CD4-positive, CD25-positive, alpha-beta regulatory T cell (primary cell): Measurements from ENCODE around the gene CLHC1. TPM values are rescaled to one million over a fixed set of nuclear protein-coding genes. Genes with fewer than 3 reads are reported as not detected.
"Not testable (repeated sequence)": the region's sequence is repeated elsewhere in the genome, so short reads cannot be mapped to it uniquely, and the experiment has no call there.

Experiments
- ATAC-seq, 2 donors: fragments of 150-1000 bp; cut with Tn5 transposase; one replicate each; pipeline ENCODE4 v1.10.0; 2021; ENCODE audit warnings: low read depth in 2 of 2, moderate number of reproducible peaks in 2 of 2, moderate library complexity in 1 of 2
- DNase-seq, 3 donors: peaks; one replicate each; pipeline versions ENCODE4 v3.0.0 to v3.0.0-alpha.2; 2012 to 2022; ENCODE audit warnings: mixed read lengths in 1 of 3
- H3K27ac ChIP-seq: one replicate; pipeline ENCODE4 v1.7.0; 2013; ENCODE audit warnings: mild to moderate bottlenecking, low read length; ENCODE audit not compliant: insufficient read depth, poor library complexity, severe bottlenecking
- H3K27me3 ChIP-seq: one replicate; pipeline ENCODE4 v1.7.0; 2013; ENCODE audit warnings: low read length; ENCODE audit not compliant: control insufficient read depth, insufficient read depth
- H3K36me3 ChIP-seq: one replicate; pipeline ENCODE4 v1.7.0; 2013; ENCODE audit warnings: mild to moderate bottlenecking, low read length, moderate library complexity; ENCODE audit not compliant: control insufficient read depth, insufficient read depth
- H3K4me1 ChIP-seq: 2 replicates; pipeline ENCODE4 v1.7.0; 2013; ENCODE audit warnings: mild to moderate bottlenecking, low read length; ENCODE audit not compliant: insufficient read depth, control insufficient read depth, poor library complexity, severe bottlenecking
- H3K4me3 ChIP-seq: one replicate; pipeline ENCODE4 v1.7.0; 2013; ENCODE audit warnings: low read depth, mild to moderate bottlenecking, low read length, moderate library complexity
- H3K9me3 ChIP-seq, 2 experiments: 1 replicate in 1 of 2; 2 replicates in 1 of 2; pipeline ENCODE4 v1.7.0; 2013; ENCODE audit warnings: low read length in 2 of 2, mild to moderate bottlenecking in 1 of 2, moderate library complexity in 1 of 2; ENCODE audit not compliant: control insufficient read depth in 2 of 2
- H3K27ac Mint-ChIP-seq, 3 donors: one replicate each; pipeline ENCODE4 v1.8.0; 2020 to 2022; ENCODE audit warnings: mild to moderate bottlenecking in 3 of 3, mixed read lengths in 3 of 3, moderate library complexity in 2 of 3
- H3K27me3 Mint-ChIP-seq: one replicate; pipeline ENCODE4 v1.8.0; 2022; ENCODE audit warnings: mild to moderate bottlenecking, mixed read lengths
- H3K36me3 Mint-ChIP-seq: one replicate; pipeline ENCODE4 v1.8.0; 2020; ENCODE audit warnings: mixed read lengths
- H3K4me1 Mint-ChIP-seq, 4 donors: one replicate each; pipeline ENCODE4 v1.8.0; 2020 to 2022; ENCODE audit warnings: mixed read lengths in 4 of 4, mild to moderate bottlenecking in 1 of 4
- H3K4me3 Mint-ChIP-seq, 4 donors: one replicate each; pipeline ENCODE4 v1.8.0; 2020 to 2022; ENCODE audit warnings: mild to moderate bottlenecking in 4 of 4, mixed read lengths in 4 of 4, moderate library complexity in 3 of 4
- H3K9me3 Mint-ChIP-seq, 7 donors: one replicate each; pipeline ENCODE4 v1.8.0; 2020 to 2022; ENCODE audit warnings: mixed read lengths in 7 of 7, mild to moderate bottlenecking in 3 of 7, moderate library complexity in 2 of 7
- polyA plus RNA-seq, 4 donors: library from polyadenylated mRNA; unstranded; fragments of 300-500 nt; fragmentation: Illumina TruSeq; gene quantifications; one replicate each; pipeline ENCODE4 v1.2.3, GENCODE V29; 2021
- total RNA-seq: library from RNA; stranded (reverse); gene quantifications from one replicate; pipeline ENCODE4 v1.2.3, GENCODE V29; 2022

Gene CLHC1
- total RNA-seq, result 10.6 TPM
- 1 to 10 TPM; 1.6 to 3.9 (median 1.9) TPM for polyA plus RNA-seq

GRCh38 chr2:55232084-55232862 lies at the start of gene CLHC1, which contains the start of gene RPS27A:
Gene CLHC1, minus strand, starts transcription at chr2:55232293. Its CDS starts 9,882 bp downstream, at chr2:55222411.
Gene RPS27A, plus strand, starts transcription at chr2:55232688. Its CDS starts 137 bp downstream, at chr2:55232825.
- Mint-ChIP-seq H3K27ac (peak within 1 kb of the TSS; percentile 98 to 99 (median 99)), H3K4me1 (peaks cover 32 to 79% (median 64%) of the 10 kb centered on the region in 4 donors), H3K36me3 (peaks cover 27% of the 10 kb centered on the region), H3K9me3 (peaks cover 0 to 3% (median 0%) of the 10 kb centered on the region in 7 donors), H3K27me3 (peaks cover 12% of the 10 kb centered on the region), H3K4me3 (peak within 1 kb of the TSS; percentile 95 to 100 (median 98))
- H3K9me3 ChIP-seq, result no peaks in the 10 kb centered on the region
- H3K27me3 ChIP-seq, result no peaks in the 10 kb centered on the region
- H3K27ac ChIP-seq, result peak within 1 kb of the TSS; percentile 96
- peak; percentile 89 to 95 (median 94) for DNase-seq
- peak; percentile 85 to 91 for ATAC-seq
- peaks cover 34% of the 10 kb centered on the region for H3K36me3 ChIP-seq
- H3K4me3 ChIP-seq, result peak within 1 kb of the TSS; percentile 99
- peaks cover 48% of the 10 kb centered on the region for H3K4me1 ChIP-seq

- Mint-ChIP-seq H3K4me3 (peak overlapping the region; percentile 59 to 94 (median 73)), H3K4me1 (peaks cover 10 to 35% (median 15%) of the 10 kb centered on the region in 4 donors), H3K27me3 (peaks cover 16% of the 10 kb centered on the region), H3K27ac (peak overlapping the region; percentile 80 to 98 (median 86))
- H3K9me3 Mint-ChIP-seq, H3K36me3 ChIP-seq, H3K27me3 ChIP-seq, H3K27ac ChIP-seq, H3K4me3 ChIP-seq, H3K9me3 ChIP-seq, DNase-seq, H3K36me3 Mint-ChIP-seq, ATAC-seq: not testable (repeated sequence)
- H3K4me1 ChIP-seq, result peaks cover 13% of the 10 kb centered on the region
Observed at GRCh38 chr2:55280851-55281546, 48.9 kb upstream of the CLHC1 start.

- H3K27ac Mint-ChIP-seq, result peak overlapping the region in 1 of 3 donors; percentile 19
- not testable (repeated sequence) for H3K36me3 Mint-ChIP-seq, H3K4me3 ChIP-seq, H3K27me3 ChIP-seq, H3K9me3 ChIP-seq, H3K9me3 Mint-ChIP-seq, H3K36me3 ChIP-seq, DNase-seq, ATAC-seq, H3K27ac ChIP-seq
- H3K27me3 Mint-ChIP-seq, result peaks cover 16% of the 10 kb centered on the region
- H3K4me1 ChIP-seq, result peaks cover 13% of the 10 kb centered on the region
- H3K4me1 Mint-ChIP-seq, result peaks cover 10 to 30% (median 15%) of the 10 kb centered on the region in 4 donors
- H3K4me3 Mint-ChIP-seq, result peak overlapping the region in 1 of 4 donors; percentile 17
Observed at GRCh38 chr2:55279859-55280424, 47.8 kb upstream of the CLHC1 start.

GRCh38 chr2:55279214-55279835 lies 47.2 kb upstream of the CLHC1 start:
- H3K4me1 ChIP-seq, result peaks cover 13% of the 10 kb centered on the region
- not testable (repeated sequence) for H3K36me3 Mint-ChIP-seq, H3K4me3 ChIP-seq, H3K9me3 ChIP-seq, H3K9me3 Mint-ChIP-seq, H3K36me3 ChIP-seq, ATAC-seq, H3K27me3 ChIP-seq, DNase-seq, H3K27ac ChIP-seq
- H3K4me3 Mint-ChIP-seq, result peak overlapping the region in 1 of 4 donors; percentile 67
- peaks cover 10 to 28% (median 15%) of the 10 kb centered on the region in 4 donors for H3K4me1 Mint-ChIP-seq
- H3K27ac Mint-ChIP-seq, result peak overlapping the region in 1 of 3 donors; percentile 77
- peaks cover 18% of the 10 kb centered on the region for H3K27me3 Mint-ChIP-seq

GRCh38 chr2:55277310-55277709 lies 45.2 kb upstream of the CLHC1 start:
- Histone ChIP-seq H3K27me3 (no peaks in the 10 kb centered on the region), H3K36me3 (no peaks in the 10 kb centered on the region), H3K4me3 (no peak overlapping the region), H3K9me3 (no peaks in the 10 kb centered on the region), H3K27ac (no peak overlapping the region), H3K4me1 (peaks cover 6% of the 10 kb centered on the region)
- Mint-ChIP-seq H3K4me1 (peaks cover 0 to 16% (median 5%) of the 10 kb centered on the region in 4 donors), H3K9me3 (peaks cover 0 to 2% (median 0%) of the 10 kb centered on the region in 7 donors), H3K36me3 (no peaks in the 10 kb centered on the region), H3K27ac (no peak overlapping the region), H3K4me3 (no peak overlapping the region), H3K27me3 (peaks cover 22% of the 10 kb centered on the region)
- no peak for DNase-seq
- no peak for ATAC-seq

- H3K4me1 ChIP-seq, DNase-seq, H3K27ac ChIP-seq, H3K27me3 ChIP-seq, H3K9me3 Mint-ChIP-seq, H3K4me3 Mint-ChIP-seq, H3K9me3 ChIP-seq, H3K27ac Mint-ChIP-seq, H3K36me3 Mint-ChIP-seq, H3K36me3 ChIP-seq, H3K4me3 ChIP-seq, ATAC-seq: not testable (repeated sequence)
- H3K27me3 Mint-ChIP-seq, result peaks cover 16% of the 10 kb centered on the region
- peaks cover 1 to 19% (median 12%) of the 10 kb centered on the region in 4 donors for H3K4me1 Mint-ChIP-seq
Observed at GRCh38 chr2:55274346-55274745, 42.3 kb upstream of the CLHC1 start.

GRCh38 chr2:55269645-55269990 lies 37.5 kb upstream of the CLHC1 start:
- Mint-ChIP-seq H3K9me3 (no peaks in the 10 kb centered on the region), H3K27me3 (peaks cover 12% of the 10 kb centered on the region), H3K36me3 (no peaks in the 10 kb centered on the region), H3K4me1 (peaks cover 7 to 37% (median 18%) of the 10 kb centered on the region in 4 donors), H3K27ac (peak overlapping the region; percentile 94 to 98 (median 98)), H3K4me3 (peak overlapping the region; percentile 95 to 99 (median 96))
- peak overlapping the region; percentile 84 for H3K27ac ChIP-seq
- no peaks in the 10 kb centered on the region for H3K27me3 ChIP-seq
- peak overlapping the region; percentile 97 for H3K4me3 ChIP-seq
- no peaks in the 10 kb centered on the region for H3K9me3 ChIP-seq
- DNase-seq (peak in 2 of 3 donors; percentile 12 to 36), ATAC-seq (no peak)
- peaks cover 2% of the 10 kb centered on the region for H3K36me3 ChIP-seq
- peaks cover 13% of the 10 kb centered on the region for H3K4me1 ChIP-seq
